Right kidney (tissue), 1 donor: ENCODE measurements around the gene RASSF7.

Experiments used
- DNase-seq: peaks from one replicate; pipeline ENCODE4 v3.0.0-alpha.2; 2016

Gene RASSF7

DNA sequence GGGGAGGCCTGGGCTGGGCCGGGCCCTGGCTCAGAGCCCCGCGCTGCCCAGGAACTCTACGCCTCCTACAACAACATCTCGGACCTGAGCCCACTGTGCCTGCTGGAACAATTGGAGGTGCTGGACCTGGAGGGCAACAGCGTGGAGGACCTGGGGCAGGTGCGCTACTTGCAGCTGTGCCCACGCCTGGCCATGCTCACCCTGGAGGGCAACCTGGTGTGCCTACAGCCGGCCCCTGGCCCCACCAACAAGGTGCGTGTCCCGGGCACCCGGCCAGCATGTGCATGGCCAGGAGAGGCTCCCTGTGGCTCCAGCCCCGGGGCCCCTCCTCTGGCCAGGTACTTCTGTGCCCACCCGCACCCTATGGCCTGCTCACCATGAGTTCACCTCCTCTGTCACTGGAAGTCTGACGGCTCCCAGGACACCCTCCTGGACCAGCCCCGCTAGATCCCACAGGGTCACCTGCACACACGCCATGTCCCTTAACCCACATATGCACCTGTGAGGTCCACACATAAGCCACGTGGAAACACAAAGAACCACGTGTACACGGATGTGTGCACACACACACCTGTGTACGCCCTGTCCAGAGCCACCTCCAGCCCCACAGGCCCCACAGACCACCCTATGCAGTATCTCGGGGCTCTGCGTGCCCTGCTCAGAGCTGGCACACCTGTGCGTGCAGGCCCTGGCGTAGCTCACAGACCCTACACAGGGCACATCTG lies 10.6 kb upstream of the RASSF7 start:
- no peak for DNase-seq

DNA sequence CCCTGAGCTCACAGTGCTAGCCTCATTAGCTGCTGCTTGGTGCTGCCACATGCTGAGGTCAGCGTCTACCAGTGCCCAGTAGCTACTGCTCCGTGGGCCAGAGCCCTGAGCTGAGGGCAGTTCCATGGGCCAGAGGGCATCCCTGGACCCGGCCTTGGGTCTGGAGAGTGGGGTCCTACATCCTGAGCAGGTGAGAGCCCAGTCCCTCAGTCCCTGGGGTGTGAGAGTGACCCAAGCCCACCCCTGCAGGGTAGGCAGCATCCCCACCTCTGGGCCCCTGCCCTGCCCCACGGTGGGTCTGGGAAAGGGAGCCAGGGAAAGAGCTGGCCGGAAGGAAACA lies 10.1 kb upstream of the RASSF7 start:
- no peak for DNase-seq

GRCh38 chr11:551131-551530 lies 9.6 kb upstream of the RASSF7 start:
- DNase-seq = no peak

- no peak for DNase-seq
These were observed 9.2 kb upstream of the RASSF7 start for GRCh38 chr11:551596-551995.

- DNase-seq = no peak
These were observed 7.4 kb upstream of the RASSF7 start for GRCh38 chr11:553083-553987.

DNA sequence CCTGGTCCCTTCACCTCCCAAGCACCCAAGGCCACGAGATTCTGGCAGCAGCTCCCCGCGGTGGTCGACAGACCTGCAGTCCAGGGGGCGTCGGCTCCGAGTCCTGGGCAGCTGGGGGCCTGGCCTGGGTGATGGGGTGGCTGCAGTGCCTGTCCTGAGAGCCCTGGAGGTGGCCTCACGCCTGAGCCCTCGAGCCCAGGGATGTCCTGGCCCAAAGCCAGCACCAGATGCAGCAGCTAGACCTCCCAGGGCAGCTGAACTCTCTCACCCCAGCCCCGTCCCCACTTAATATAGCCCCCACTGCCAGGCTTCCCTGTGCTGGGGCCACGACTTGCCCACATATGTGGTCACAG lies 6.8 kb upstream of the RASSF7 start:
- no peak for DNase-seq

GRCh38 chr11:554428-555226 lies 6.1 kb upstream of the RASSF7 start:
- DNase-seq = no peak

DNA sequence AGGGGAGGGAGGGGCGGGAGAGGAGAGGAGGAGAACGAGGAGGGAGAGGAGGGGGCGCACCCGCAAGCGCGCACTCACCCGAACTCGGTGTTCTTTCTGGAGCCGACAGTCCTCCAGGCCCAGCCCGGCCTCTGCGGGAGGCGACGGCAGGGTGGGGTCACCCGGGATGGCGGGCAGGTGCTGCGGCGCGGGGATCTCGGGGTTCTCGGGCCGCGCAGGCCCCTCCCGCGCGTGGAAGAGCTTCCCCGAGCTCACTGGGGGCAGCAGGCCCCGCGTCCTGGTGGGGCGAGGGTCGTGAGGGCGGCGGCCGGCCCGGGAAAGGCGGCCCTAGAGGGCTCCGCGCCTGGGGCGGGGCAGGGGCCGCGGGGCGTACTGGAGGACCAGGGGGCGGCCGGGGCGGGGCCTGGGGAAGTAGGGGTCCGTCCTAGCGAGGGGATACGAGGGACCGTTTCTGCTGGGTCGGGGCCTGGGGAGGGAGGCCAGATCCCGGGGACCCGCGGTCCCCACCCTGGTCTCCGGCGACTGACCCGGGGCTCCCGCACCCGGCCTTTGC lies 5.5 kb upstream of the RASSF7 start:
- DNase-seq = peak; percentile 58

- DNase-seq = peak; percentile 58
These were observed 4.7 kb upstream of the RASSF7 start for GRCh38 chr11:555780-556661.

GRCh38 chr11:556662-557256 lies 4.0 kb upstream of the RASSF7 start:
- DNase-seq = no peak

DNA sequence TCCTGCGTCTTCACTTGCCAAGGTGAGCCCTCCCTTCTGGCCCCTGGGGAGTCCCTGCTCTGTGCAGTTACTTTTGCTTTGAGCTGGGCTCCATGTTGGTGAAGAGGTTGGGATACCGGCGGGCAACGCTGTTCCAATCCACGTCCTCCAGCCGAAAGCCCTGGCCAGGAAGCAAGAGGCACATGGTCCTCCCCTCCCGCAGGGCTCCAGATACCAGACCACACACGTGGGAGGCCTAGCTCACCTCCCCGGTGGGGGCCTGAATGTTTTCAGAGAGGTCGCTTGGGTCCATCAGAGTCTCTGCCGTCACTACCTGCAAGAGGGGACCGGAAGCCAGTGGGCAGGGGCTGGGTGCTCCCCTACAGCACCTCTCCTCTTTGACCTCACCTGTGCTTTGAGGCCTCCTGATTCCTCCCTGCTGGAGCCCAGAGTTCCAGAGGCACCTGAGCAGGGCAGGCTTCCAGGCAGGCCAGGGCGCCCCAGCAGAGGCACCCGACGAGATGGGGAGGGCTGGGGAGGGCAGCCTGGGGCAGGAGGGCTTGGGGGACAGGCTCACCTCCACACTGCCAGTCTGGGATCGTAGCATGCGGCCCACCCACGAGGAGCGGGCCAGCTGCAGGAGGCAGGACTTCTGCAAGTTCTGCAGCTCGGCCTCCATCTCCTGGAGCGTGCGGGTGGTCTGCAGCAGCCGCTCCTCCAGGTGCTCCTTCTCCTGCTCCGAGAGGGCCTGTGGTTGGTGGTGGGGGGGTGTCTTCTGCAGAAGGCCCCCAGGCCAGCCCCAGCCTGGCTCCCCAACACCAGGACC lies 3.2 kb upstream of the RASSF7 start:
- DNase-seq = no peak

DNA sequence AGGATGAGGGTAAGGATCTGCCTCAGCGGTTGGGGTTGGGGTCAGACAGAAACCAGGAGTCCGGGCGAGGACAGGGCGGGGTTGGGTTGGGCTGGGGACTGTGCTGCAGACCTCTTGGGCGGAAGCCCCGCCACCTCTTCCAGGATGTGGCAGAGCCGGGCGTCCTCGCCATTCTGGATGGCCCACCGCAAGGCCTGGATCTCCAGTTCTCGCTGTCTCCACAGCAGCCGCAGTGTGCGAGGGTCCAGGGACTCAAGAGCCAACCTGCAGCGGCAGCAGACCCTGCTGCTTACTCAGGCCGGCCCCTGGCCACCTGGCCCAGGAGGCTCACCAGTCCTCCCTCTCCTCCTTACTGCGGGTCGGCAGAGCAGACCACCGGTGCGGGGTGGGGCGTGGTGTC lies 2.3 kb upstream of the RASSF7 start:
- no peak for DNase-seq

- DNase-seq = no peak
These were observed 1.6 kb upstream of the RASSF7 start for GRCh38 chr11:559020-559620.

DNA sequence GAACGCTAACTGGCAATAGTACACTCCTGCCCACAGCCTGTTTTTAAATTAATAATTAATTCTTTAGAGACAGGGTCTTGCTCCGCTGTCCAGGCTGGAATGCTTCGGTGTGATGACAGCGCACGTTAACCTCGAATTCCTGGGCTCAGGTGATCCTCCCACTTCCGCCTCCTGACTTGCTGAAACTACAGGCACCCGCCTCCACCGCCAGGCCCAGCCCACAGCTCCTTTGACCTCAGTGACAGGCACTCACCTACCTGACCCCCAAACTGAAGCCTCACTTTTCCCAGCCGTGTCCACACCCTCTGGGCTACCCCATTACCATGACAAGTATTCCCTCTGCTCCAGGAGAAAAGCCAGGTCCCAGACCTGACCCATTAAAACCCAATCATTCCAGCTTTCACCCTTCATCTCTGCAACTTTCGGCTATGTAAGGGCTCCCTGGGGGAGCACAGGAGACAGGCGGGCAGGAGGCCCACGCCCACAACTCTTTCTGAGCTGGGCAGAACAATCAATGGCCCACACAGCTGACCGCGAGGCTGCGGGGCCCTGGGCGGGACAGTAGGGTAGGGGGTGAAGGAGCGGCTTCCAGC lies 962 bp upstream of the RASSF7 start:
- DNase-seq = no peak

DNA sequence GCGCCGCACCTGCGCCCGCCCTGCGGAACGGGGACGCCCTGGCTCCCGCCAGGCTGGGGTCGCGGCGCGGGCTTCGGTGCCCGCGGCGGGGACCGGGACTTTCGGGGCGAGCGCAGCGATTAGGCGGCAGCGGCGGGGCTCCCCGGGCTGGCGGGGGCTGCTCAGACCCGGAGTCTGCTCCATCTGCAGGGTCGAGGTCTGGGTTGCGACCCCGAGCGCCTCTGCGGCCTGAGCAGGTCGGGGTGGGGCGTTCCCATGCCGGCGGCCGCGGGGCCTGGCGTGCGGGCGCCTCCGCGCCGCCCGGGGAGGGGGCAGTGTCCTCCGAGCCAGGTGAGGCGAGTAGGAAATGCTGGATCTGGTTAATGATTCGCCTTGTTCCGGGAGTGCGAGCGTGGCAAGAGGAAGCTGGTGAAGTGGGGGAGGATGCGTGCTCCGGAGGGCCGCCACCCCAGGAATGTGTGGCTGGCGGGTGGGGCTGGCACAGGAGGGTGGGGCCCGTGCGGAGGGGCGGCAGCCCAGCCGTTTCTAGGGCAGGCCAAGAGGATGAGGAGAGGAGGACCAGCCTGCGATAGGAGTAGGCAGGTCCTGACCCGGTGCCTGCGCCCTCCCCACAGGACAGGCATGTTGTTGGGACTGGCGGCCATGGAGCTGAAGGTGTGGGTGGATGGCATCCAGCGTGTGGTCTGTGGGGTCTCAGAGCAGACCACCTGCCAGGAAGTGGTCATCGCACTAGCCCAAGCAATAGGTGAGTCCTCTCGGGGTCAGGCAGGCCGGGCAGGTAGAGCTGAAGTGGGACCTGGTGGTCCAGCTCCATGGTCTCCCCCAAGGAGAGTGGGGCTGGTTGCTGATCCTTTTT lies 606 bp downstream of the RASSF7 start:
- peak; percentile 79 for DNase-seq

GRCh38 chr11:562046-562645 lies 1.4 kb downstream of the RASSF7 start:
- DNase-seq = no peak

DNA sequence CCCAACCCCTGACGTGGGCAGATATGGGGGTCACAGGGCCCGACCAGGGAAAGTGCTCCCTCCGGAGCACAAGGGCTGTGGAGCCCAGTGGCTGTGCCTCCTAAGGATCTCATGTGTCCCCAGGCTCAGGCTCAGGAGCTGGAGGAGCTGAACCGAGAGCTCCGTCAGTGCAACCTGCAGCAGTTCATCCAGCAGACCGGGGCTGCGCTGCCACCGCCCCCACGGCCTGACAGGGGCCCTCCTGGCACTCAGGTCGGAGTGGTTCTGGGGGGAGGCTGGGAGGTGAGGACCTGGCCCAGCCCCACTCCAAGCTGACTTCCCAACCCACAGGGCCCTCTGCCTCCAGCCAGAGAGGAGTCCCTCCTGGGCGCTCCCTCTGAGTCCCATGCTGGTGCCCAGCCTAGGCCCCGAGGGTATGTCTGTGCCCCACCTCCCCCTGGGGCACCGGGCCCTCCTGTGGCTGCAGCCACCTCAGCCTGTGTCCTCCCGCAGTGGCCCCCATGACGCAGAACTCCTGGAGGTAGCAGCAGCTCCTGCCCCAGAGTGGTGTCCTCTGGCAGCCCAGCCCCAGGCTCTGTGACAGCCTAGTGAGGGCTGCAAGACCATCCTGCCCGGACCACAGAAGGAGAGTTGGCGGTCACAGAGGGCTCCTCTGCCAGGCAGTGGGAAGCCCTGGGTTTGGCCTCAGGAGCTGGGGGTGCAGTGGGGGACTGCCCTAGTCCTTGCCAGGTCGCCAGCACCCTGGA lies 2.5 kb downstream of the RASSF7 start:
- no peak for DNase-seq
